Tibial nerve (tissue), 4 donors: ENCODE data around the gene ATE1. TPM values are rescaled to one million over a fixed set of nuclear protein-coding genes. Genes with fewer than 3 reads are reported as not detected.
"Not testable (repeated sequence)": the region's sequence is repeated elsewhere in the genome, so short reads cannot be mapped to it uniquely, and the experiment has no call there.

Experiments used
- DNase-seq, 2 donors: peaks; one replicate each; pipeline ENCODE4 v3.0.0-alpha.2; 2019; ENCODE audit warnings: low spot score in 2 of 2
- H3K27ac ChIP-seq, 4 donors: fragments of 200-600 bp; sonication (generic) in 3 of 4; one replicate each; pipeline ENCODE4 v1.5.1; 2017 to 2019; ENCODE audit warnings: mild to moderate bottlenecking in 1 of 4
- H3K27me3 ChIP-seq, 2 donors: fragments of 200-600 bp; sonication (generic) in 1 of 2; one replicate each; pipeline versions ENCODE4 v1.5.1 to v1.6.0; 2017 to 2019
- H3K36me3 ChIP-seq, 3 donors: fragments of 200-600 bp; sonication (generic); one replicate each; pipeline ENCODE4 v1.5.1; 2018 to 2019
- H3K4me1 ChIP-seq, 4 donors: fragments of 200-600 bp; sonication (generic) in 3 of 4; one replicate each; pipeline ENCODE4 v1.5.1; 2017 to 2019
- H3K4me3 ChIP-seq, 4 donors: fragments of 200-600 bp; sonication (generic) in 3 of 4; one replicate each; pipeline ENCODE4 v1.5.1; 2017 to 2019; ENCODE audit warnings: mild to moderate bottlenecking in 1 of 4, moderate library complexity in 1 of 4
- H3K9me3 ChIP-seq, 4 donors: fragments of 200-600 bp; sonication (generic) in 3 of 4; one replicate each; pipeline ENCODE4 v1.5.1; 2017 to 2019
- EP300 ChIP-seq, 2 donors: sonication (generic); formaldehyde crosslinking; IDR thresholded peaks; one replicate each; pipeline ENCODE4 v1.6.1; 2017; ENCODE audit warnings: antibody characterized with exemption in 2 of 2, mild to moderate bottlenecking in 1 of 2
- POLR2A ChIP-seq, 2 donors: fragments of 450-650 bp; IDR thresholded peaks; one replicate each; pipeline ENCODE4 v1.6.1; 2017; ENCODE audit warnings: antibody characterized with exemption in 2 of 2, mild to moderate bottlenecking in 2 of 2, moderate library complexity in 2 of 2
- WGBS, 2 donors: methylation state at CpG; one replicate each; pipeline ENCODE4 v1.1.5; 2018; 5-methylcytosine and 5-hydroxymethylcytosine counted together
- total RNA-seq, 4 donors: library from RNA; depleted of rRNA; stranded (reverse); fragments of >200 nt; gene quantifications; one replicate each; pipeline ENCODE4 v1.1.0, GENCODE V29; 2016
- TF ChIP-seq, protein P1 (sequence below), 5 experiments: fragments of 200-600 bp in 3 of 5; fragments of 450-650 bp in 2 of 5; sonication (generic) in 3 of 5; IDR thresholded peaks; one replicate each; pipeline ENCODE4 v1.5.1; 2016 to 2019; ENCODE audit warnings: antibody characterized with exemption in 5 of 5, mild to moderate bottlenecking in 3 of 5, moderate library complexity in 2 of 5

The ATE1 gene
- total RNA-seq, 4 donors from 2014 or later: 18.3 to 24.5 (median 23.5) TPM

DNA sequence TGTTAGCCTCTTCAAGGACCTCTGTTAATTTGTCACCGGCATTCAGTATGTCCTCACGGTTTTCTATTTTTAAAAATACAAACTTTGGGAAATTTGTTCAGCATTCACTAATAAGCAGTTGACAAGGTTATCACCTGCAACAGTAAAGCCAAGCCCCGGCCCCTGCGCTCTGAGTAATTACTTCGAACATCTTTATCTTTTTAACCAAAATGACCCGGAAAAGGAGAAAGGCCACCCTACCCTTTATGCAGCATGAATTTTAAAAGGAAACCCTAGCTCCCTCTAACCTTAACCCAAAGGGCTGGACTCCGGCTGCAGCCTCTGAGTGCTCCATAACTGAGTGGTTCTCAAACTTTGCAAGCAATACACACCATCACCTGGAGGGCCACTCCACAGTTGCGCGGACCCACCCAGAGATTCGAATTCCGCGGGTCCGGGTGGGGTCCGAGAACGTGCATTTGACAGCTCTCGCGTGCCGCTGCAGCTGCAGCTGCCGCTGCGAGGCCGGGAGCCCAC, 46.2 kb upstream of the ATE1 start:
- Histone ChIP-seq H3K4me3 (peak overlapping the region; percentile 70 to 100 (median 84)), H3K4me1 (peaks cover 0 to 25% (median 11%) of the 10 kb centered on the region in 4 donors), H3K27ac (peak overlapping the region; percentile 89 to 99 (median 94)), H3K9me3 (no peaks in the 10 kb centered on the region), H3K36me3 (peaks cover 0 to 32% (median 5%) of the 10 kb centered on the region in 3 donors), H3K27me3 (no peaks in the 10 kb centered on the region)
- 8 to 12% methylated on average over 19 to 21 of the region's 21 CpGs for WGBS, 2 donors
- TF ChIP-seq POLR2A (IDR thresholded peaks at IDR 0.05) (no peak), EP300 (IDR thresholded peaks at IDR 0.05) (no peak)
- TF ChIP-seq, protein P1, sequence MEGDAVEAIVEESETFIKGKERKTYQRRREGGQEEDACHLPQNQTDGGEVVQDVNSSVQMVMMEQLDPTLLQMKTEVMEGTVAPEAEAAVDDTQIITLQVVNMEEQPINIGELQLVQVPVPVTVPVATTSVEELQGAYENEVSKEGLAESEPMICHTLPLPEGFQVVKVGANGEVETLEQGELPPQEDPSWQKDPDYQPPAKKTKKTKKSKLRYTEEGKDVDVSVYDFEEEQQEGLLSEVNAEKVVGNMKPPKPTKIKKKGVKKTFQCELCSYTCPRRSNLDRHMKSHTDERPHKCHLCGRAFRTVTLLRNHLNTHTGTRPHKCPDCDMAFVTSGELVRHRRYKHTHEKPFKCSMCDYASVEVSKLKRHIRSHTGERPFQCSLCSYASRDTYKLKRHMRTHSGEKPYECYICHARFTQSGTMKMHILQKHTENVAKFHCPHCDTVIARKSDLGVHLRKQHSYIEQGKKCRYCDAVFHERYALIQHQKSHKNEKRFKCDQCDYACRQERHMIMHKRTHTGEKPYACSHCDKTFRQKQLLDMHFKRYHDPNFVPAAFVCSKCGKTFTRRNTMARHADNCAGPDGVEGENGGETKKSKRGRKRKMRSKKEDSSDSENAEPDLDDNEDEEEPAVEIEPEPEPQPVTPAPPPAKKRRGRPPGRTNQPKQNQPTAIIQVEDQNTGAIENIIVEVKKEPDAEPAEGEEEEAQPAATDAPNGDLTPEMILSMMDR (IDR thresholded peaks at IDR 0.05): no peak
- no peak for DNase-seq

DNA sequence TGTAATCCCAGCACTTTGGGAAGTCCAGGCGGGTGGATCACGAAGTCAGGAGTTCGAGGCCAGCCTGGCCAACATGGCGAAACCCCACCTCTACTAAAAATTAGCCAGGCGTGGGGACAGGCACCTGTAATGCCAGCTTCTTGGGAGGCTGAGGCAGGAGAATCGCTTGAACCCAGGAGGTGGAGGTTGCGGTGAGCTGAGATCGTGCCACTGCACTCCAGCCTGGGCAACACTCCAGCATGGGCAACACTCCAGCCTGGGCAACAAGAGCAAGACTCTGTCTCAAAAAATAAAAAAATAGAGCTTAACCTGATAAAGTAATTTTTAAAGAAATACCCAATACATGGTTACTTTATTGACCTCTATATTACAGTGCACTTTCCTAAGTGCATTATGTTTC, 41.3 kb upstream of the ATE1 start:
- H3K4me3 ChIP-seq, H3K27me3 ChIP-seq, DNase-seq, H3K9me3 ChIP-seq, H3K27ac ChIP-seq: not testable (repeated sequence)
- whole genome bisulfite sequencing, 2 donors: 91 to 94% methylated on average over 8 of the region's 8 CpGs
- H3K4me1 ChIP-seq: peaks cover 0 to 16% (median 8%) of the 10 kb centered on the region in 4 donors
- peaks cover 0 to 81% (median 19%) of the 10 kb centered on the region in 3 donors for H3K36me3 ChIP-seq

DNA sequence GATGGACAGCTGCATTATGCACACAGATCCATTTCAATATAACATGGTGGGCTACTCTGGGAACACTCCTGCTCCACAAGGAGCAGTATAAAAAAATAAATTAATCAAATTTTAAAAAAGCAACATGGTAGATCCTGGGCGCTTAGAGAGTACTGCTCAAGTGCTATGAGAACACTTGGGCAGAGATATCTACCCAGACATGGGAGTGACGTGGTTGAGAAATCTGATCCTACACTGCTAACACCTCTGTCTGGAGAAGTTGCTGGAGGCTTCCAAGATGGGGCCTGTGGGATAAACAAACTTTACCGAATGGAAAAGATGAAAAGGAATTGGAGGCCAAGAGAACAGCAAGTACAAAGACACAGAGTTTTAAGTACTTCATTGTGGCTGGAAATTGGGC, 38.2 kb upstream of the ATE1 start:
- Histone ChIP-seq H3K36me3 (peaks cover 0 to 91% (median 19%) of the 10 kb centered on the region in 3 donors), H3K4me1 (no peaks in the 10 kb centered on the region), H3K27ac (no peak overlapping the region), H3K9me3 (no peaks in the 10 kb centered on the region), H3K4me3 (no peak overlapping the region), H3K27me3 (no peaks in the 10 kb centered on the region)
- TF ChIP-seq POLR2A (IDR thresholded peaks at IDR 0.05): no peak
- TF ChIP-seq, protein P1 (IDR thresholded peaks at IDR 0.05): no peak
- DNase-seq: no peak
- WGBS, 2 donors: 84 to 95% methylated on average over 3 of the region's 3 CpGs

DNA sequence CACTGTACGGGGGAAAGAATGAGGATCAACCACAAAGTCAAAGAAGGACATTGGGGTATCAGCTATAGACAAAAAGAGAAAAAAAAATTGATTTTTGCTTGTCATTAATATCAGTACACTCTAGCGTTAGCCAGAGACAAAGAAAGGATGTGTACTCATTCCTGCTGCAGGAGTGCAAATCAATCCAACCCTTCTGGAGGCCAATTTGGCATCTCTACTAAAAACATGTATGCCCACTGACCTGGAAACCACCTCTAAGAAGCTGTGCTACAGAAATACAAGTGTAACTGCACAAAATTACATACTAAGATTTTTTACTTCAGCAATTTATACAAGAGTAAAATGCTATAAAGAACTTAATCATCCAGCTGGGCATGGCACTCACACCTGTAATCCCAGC, 33.6 kb upstream of the ATE1 start:
- DNase-seq: no peak
- Histone ChIP-seq H3K27ac (no peak overlapping the region), H3K27me3 (no peaks in the 10 kb centered on the region), H3K4me3 (no peak overlapping the region), H3K4me1 (no peaks in the 10 kb centered on the region), H3K36me3 (peaks cover 0 to 77% (median 4%) of the 10 kb centered on the region in 3 donors), H3K9me3 (no peaks in the 10 kb centered on the region)
- TF ChIP-seq, protein P1 (IDR thresholded peaks at IDR 0.05): no peak
- TF ChIP-seq POLR2A (IDR thresholded peaks at IDR 0.05): no peak
- TF ChIP-seq EP300 (IDR thresholded peaks at IDR 0.05): no peak
- 84 to 90% methylated on average over 2 of the region's 2 CpGs for WGBS, 2 donors

DNA sequence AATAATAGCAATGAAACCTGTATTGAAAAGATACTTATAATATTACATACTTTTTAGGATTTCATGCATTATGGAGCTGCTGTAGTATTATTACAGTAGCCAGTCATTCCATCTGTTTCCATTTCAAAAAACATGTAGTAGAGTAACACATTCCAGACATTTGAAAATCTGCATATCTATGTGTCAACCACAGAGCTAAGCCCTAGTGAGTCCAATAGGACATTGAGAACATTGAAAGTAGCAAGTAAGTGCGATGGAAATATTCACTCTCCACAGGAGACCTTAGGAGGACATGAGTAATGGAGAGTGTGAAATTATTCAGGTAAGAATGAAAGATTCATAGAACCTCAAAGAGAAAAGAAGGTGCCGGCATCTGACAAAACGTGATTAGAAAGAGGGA, 31.8 kb upstream of the ATE1 start:
- H3K36me3 ChIP-seq: peaks cover 0 to 73% (median 4%) of the 10 kb centered on the region in 3 donors
- 84 to 87% methylated on average over 3 of the region's 3 CpGs for WGBS, 2 donors
- TF ChIP-seq POLR2A (IDR thresholded peaks at IDR 0.05): no peak
- no peak for TF ChIP-seq EP300 (IDR thresholded peaks at IDR 0.05)
- TF ChIP-seq, protein P1 (IDR thresholded peaks at IDR 0.05): no peak
- no peak overlapping the region for H3K4me3 ChIP-seq
- no peak for DNase-seq
- no peak overlapping the region for H3K27ac ChIP-seq
- H3K9me3 ChIP-seq: no peaks in the 10 kb centered on the region
- H3K4me1 ChIP-seq: no peaks in the 10 kb centered on the region
- no peaks in the 10 kb centered on the region for H3K27me3 ChIP-seq
